HG02840 (cell line): ENCODE results near the gene FARP1.

Source experiments
- ATAC-seq: cut with Tn5 transposase; IDR thresholded peaks from one replicate; pipeline ENCODE4 v1.9.1; 2021; ENCODE audit warnings: mild to moderate bottlenecking, moderate library complexity, moderate number of reproducible peaks; ENCODE audit not compliant: unreplicated experiment, low FRiP score

The FARP1 gene

GRCh38 chr13:98275681-98276171, 132.8 kb downstream of the FARP1 start:
- no peak for ATAC-seq

GRCh38 chr13:98276486-98276885, 133.6 kb downstream of the FARP1 start:
- no peak for ATAC-seq

GRCh38 chr13:98278068-98278724, 135.3 kb downstream of the FARP1 start:
- ATAC-seq = no peak

- no peak for ATAC-seq
Measured at GRCh38 chr13:98279473-98280175, 136.7 kb downstream of the FARP1 start.

DNA sequence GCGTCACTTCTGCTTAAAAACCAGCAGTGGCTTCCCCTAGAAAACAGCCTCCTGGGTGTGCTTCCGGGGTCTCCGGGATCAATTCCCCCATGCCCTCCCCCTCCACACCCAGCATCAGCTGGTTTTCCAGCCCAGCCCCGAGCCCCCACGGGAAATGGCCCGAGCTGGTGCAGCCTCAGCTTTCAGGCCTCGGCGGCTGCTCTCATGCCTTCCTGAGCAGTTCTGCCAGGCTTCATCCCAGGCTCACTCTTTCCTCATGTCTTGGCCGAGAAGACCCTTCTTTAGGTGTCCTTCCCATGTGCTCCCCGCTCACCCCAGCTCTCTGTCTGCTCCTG, 137.2 kb downstream of the FARP1 start:
- ATAC-seq = no peak

- ATAC-seq = no peak
Measured at GRCh38 chr13:98284679-98285078, 141.8 kb downstream of the FARP1 start.

GRCh38 chr13:98285317-98285716, 142.4 kb downstream of the FARP1 start:
- ATAC-seq = no peak

DNA sequence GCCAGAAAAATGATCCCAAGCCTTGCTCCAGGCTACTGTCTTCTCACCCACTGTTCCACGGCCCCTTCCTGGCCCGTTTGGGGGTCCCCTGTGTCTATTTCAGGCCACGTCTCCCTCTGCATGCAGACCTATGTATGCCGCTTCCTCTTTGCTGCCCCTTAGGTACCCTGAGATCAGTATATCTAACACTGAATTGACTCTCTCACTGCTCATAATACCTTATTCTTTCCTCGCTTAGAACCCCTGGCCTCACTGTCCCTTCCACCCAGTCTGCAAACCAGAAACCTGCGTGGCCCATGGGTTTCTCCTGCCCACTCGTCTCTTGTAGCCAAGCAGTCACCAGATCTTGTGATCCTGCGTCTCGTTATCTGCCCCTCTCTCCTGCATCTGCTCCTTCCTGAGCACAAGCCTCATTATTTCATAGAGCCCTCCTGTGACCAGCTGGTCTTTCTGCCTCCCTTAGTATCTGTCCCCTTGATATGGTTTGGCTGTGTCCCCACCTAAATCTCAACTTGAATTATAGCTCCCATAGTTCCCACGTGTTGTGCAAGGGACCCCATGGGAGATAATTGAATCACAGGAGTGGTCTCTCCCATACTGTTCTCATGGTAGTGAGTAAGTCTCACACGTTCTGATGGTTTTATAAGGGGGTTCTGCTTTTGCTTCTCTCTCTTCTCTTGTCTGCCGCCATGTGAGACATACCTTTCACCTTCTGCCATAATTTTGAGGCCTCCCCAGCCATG, 143.1 kb downstream of the FARP1 start:
- no peak for ATAC-seq

DNA sequence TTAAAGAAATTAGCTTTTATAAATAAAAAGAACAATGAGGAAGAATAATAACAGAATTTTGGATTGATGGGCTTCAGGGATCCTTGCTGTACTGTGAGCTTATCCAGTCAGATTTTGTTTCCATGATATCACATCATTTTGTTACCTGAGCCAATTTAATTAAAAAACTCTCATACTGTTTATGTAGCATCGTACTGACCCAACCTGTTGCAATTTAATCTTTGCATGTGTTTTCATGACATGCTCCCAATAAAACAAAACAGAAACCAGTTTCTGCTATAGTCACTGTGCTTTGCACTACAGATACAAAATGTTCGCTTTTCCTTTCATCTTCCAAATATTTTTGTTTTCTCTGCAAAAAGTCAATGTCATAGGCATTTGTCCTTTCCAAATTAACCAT, 143.9 kb downstream of the FARP1 start:
- no peak for ATAC-seq

DNA sequence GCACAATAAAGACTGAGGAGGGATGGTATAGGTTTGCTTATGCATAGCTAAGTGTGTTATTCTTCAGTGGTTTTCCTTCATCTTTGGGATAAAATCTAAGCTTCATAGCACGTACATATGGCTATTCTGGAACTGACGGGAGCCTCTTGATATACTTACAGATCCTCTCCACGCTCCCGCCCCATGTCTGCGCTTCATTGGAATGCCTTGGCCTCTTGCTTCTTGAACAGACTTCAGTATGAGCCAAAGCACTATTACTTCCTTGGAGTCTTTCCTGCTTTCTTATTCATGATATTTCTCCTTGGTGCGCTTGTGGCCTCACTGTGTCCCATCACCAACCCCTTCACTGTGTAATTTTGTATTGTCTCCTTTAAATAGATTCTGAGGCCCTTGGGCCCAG, 145.3 kb downstream of the FARP1 start:
- no peak for ATAC-seq

GRCh38 chr13:98289339-98289945, 146.5 kb downstream of the FARP1 start:
- no peak for ATAC-seq

DNA sequence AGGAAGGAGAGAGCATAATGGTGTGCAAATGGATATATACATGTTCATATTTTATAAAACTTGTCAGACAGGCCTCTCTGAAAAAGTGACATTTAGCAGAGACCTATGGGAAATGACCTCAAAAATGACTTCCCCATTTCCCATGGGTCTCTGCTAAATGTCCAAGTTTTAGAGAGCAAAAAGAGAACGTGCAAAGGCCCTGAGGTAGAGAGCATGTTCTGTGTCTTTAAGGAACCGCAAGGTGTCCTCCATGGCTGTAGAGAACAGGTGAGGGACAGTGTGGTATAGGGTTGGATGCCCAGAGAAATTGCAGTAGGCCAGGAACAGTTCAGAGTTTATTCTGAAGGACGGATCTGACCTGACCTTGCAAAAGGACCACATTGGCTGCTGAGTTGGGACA, 147.4 kb downstream of the FARP1 start:
- ATAC-seq = no peak

DNA sequence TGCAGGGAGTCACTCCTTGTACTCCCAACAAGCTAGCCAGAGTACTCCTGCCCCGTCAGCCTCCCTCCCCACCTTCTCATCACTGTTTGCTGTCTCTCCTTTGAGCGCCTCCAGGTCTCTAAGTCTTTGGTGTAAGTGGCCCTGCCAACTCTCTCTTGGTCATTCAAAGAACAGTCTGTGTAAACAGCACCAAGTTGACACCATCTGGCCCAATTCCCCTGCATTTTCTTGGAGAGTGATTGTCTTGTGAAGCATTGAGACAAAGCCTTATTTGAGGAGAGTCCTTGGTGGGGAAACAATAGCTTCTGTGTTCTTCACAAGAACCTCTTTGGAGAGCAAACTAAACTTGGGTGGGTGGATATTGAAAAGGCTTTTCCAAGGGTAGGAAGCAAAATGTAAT, 148.8 kb downstream of the FARP1 start:
- no peak for ATAC-seq

DNA sequence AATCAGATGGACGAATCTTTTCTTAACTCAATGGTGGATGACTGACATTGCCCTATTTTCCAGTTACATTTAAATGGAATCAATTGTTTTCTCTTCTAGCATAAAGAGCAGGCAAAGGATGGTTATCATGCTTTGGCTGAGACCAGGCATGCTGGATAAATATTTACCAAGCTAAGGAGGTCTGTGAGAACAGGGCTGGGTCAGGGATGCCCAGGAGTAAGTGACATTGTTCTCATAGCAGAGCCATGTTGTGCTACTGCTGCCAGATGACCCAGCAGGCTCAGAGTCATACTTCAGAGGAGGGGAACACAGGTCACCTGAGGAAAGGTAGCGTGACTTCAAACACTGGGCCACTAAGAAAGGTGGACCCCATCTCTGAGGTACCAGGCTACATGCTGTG, 150.2 kb downstream of the FARP1 start:
- no peak for ATAC-seq

DNA sequence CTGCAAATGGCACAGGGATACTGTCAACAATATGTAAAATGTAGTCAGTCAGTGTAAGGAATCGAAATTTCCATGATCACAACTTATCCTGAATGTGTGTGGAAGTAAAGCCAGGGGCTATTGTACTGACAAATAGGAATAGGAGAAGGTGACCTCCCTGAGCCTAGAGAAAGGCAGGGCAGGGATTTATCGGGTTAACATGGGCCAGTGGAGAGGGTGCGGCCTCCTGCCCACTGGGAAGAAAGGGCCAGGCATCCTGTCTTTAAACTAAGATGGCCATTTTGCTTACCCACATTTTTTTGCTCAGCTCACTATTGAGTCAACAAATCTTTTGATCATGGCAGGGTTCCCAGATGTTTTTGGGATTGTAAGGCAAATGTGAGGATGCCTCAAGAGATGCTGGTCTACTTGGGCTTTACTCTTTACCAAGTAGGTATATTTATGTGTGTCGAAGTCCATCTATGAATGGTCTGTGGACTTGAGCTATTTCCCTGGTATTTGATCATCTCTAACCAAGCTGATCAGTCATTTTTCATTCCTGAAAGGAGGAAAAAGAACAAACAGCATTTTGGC, 150.8 kb downstream of the FARP1 start:
- no peak for ATAC-seq

GRCh38 chr13:98295371-98295770, 152.5 kb downstream of the FARP1 start:
- no peak for ATAC-seq

DNA sequence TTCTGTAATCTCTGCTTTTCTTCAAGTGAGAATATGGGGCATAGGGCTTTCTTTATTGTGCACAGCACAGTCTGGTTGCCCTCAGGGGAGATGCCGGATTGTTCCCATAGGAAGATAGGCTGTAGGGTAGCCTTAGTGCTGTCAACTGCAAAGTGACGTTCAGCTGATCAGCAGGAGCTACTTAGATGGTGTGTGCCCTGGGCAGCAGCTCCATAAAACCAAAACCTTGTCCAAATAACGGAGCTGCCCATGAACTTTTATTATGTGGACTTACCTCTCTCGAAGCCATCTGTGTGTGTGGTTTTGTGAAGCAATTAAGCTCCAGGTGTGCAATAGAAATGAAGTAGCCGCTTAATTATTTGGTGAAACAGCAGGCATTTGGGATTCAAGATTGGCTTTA, 154.2 kb downstream of the FARP1 start:
- ATAC-seq = no peak

DNA sequence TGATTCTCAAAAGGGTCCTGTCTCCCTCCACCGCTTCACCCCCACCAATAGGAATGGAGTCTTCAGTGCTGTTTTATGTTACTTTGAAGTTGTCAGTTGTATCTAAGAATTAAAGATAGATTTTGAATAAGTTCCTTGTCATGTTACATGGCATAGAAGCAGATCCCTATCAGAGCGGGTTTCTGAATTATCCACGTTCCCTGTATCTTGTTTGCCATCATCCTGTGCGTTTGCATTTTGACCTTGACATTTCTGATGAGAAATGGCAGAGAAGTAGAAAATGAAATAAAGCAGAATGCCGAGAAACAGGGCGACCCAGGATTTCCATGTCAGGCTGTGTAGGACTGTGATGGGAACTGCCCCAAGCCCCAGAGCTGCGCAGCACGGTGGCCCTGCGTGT, 154.9 kb downstream of the FARP1 start:
- no peak for ATAC-seq

DNA sequence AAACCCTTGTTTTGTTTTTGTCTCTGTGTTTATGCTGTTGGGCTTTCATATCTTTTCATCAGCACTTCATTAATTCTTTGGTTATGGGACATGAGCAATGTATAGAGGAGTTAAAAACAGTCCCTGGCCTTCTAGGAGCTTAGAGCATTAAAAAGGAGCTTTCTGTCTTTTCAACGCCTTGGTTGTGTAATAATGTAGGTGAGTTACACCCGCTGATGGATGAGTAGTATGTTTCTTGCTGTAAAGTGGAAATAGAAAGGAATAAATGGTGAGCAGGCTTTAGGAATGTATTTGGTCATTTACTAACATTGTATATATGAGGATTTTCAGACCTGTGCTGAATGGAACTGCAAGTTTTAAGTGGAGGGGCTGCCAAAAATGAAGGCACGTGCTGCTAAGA, 155.7 kb downstream of the FARP1 start:
- ATAC-seq = no peak

DNA sequence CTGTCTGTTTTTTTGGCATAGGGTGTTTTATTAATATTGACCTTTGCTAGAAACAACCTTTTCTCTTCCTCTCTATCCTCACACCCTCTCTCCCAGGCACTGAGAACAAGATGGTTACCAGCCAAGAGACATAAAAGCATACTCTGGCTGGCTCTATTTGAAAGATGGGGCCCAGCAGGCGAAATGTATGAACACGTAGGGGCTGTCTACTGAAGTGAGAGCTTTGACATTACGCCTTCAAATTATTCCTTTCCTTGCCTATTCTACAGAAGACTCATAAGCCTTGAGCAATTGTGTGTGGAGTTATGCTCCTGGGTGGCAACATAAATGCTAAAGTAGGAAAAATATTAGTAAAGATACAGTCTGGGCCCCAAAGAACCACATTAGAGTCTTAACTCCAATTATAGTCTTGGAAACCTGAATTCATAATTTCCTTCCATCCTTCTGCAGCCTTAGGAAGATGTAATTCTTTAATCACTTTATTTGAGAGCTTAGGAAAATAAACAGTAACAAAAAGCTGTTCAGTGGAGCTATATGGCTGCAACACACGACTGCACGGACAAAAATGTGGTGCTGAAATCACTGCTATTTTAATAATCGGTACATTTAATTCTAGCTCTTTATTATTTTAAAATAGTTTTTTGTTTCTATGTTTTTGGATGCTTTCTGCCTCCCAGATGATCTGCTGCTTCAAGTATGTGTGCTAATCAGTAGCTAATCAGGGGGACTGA, 156.5 kb downstream of the FARP1 start:
- no peak for ATAC-seq
